Psoas muscle (tissue), 8 donors: Measurements from ENCODE around the gene MAGEB4. TPM values are rescaled to one million over a fixed set of nuclear protein-coding genes. Genes with fewer than 3 reads are reported as not detected.

Source experiments
- ATAC-seq, 4 donors: fragments of 200-7000 bp; cut with Tn5 transposase; one replicate each; pipeline ENCODE4 v1.9.1; 2020; ENCODE audit warnings: moderate library complexity in 3 of 4, mild to moderate bottlenecking in 2 of 4
- DNase-seq, 2 donors: peaks; one replicate each; pipeline ENCODE4 v3.0.0-alpha.2; 2020
- H3K27ac ChIP-seq: fragments of 200-600 bp; one replicate; pipeline ENCODE4 v1.8.0; 2022
- H3K27me3 ChIP-seq, 3 donors: fragments of 200-600 bp in 1 of 3; one replicate each; pipeline versions ENCODE4 v1.6.1 to v1.8.0; 2013 to 2022; ENCODE audit warnings: low read length in 2 of 3, mild to moderate bottlenecking in 2 of 3, moderate library complexity in 1 of 3; ENCODE audit not compliant: insufficient read depth in 3 of 3
- H3K36me3 ChIP-seq, 2 donors: fragments of 200-600 bp in 1 of 2; one replicate each; pipeline versions ENCODE4 v1.6.1 to v1.8.0; 2013 to 2022; ENCODE audit warnings: low read depth in 1 of 2, mild to moderate bottlenecking in 1 of 2, moderate library complexity in 1 of 2; ENCODE audit not compliant: insufficient read depth in 1 of 2
- H3K4me1 ChIP-seq: fragments of 200-600 bp; one replicate; pipeline ENCODE4 v1.8.0; 2022
- H3K4me3 ChIP-seq: fragments of 200-600 bp; one replicate; pipeline ENCODE4 v1.8.0; 2022; ENCODE audit warnings: mild to moderate bottlenecking
- H3K9me3 ChIP-seq: fragments of 200-600 bp; one replicate; pipeline ENCODE4 v1.8.0; 2022
- CTCF ChIP-seq: fragments of 200-600 bp; IDR thresholded peaks from one replicate; pipeline ENCODE4 v1.8.0; 2022; ENCODE audit warnings: antibody characterized with exemption
- WGBS, 3 donors: extraction: QIAGEN DNeasy Blood & Tissue Kit; methylation state at CpG; one replicate each; pipeline versions ENCODE4 v1.1.6 to v1.1.7; 2013; 5-methylcytosine and 5-hydroxymethylcytosine counted together
- intact Hi-C, 2 donors: fragments of 100-400 bp; cut with DNase I; formaldehyde crosslinking; loops; one replicate each; pipeline versions ENCODE4 v1.11.0 to v1.14.2; 2022
- polyA plus RNA-seq, 3 donors: library from polyadenylated mRNA; stranded (reverse); fragments of 200-250 nt; gene quantifications; one replicate each; pipeline ENCODE4 v1.2.3, GENCODE V29; 2013
- total RNA-seq, 4 donors: library from RNA; stranded (reverse); fragmentation: NEBNext Ultra II Directional in 2 of 4; extraction: Animal tissue kit (Norgen Biotek cat#: 25700) in 2 of 4; gene quantifications; one replicate each; pipeline versions ENCODE4 v1.2.1 to v1.2.4, GENCODE V29; 2021 to 2023
- donor health status: healthy with polysubstance abuse.
- donor health status: DM: no; HTN: no; CAD: no; lungs with moderate emphysema.
- donor health status: Bipolar disorder and iron deficiency.
- donor health status: healthy.
- donor health status: DM: yes; HTN: yes; CAD: no.
- donor health status: DM: no; HTN: no; CAD: no.
- donor health status: DM: no; HTN: no; CAD: no.
- donor health status: DM: yes; HTN: yes; CAD: no.

Gene MAGEB4
- total and polyA plus RNA-seq, 7 donors = not detected

- ATAC-seq (no peak), DNase-seq (no peak)
- Histone ChIP-seq H3K27ac (no peak within 1 kb of the TSS), H3K9me3 (no peaks in the 10 kb centered on the region), H3K4me3 (no peak within 1 kb of the TSS), H3K4me1 (no peaks in the 10 kb centered on the region), H3K27me3 (no peaks in the 10 kb centered on the region), H3K36me3 (no peaks in the 10 kb centered on the region)
- intact Hi-C loops = no loop called here
- TF ChIP-seq CTCF = no peak
- 59 to 67% (median 65%) methylated on average over 4 of the region's 4 CpGs for WGBS, 3 donors
These were observed 11.4 kb upstream of the MAGEB4 start, which contains the start of gene MAGEB3 for GRCh38 chrX:30230395-30230794. Gene MAGEB3 (plus strand): TSS chrX:30230657. CDS start chrX:30235925, 5,268 bp downstream.

GRCh38 chrX:30246769-30247489 lies 5.1 kb downstream of the MAGEB4 start, which contains the start of gene MAGEB1:
Gene MAGEB1 (plus strand): TSS chrX:30247146. CDS start chrX:30250494, 3,348 bp downstream.
- ATAC-seq (no peak), DNase-seq (no peak)
- Histone ChIP-seq H3K4me3 (no peak within 1 kb of the TSS), H3K4me1 (no peaks in the 10 kb centered on the region), H3K27me3 (no peaks in the 10 kb centered on the region), H3K9me3 (no peaks in the 10 kb centered on the region), H3K36me3 (no peaks in the 10 kb centered on the region), H3K27ac (no peak within 1 kb of the TSS)
- intact Hi-C loops = no loop called here
- WGBS, 3 donors = 81 to 93% (median 92%) methylated on average over 35 to 38 of the region's 38 CpGs
- no peak for TF ChIP-seq CTCF

- H3K27ac ChIP-seq = no peak overlapping the region
- no peak overlapping the region for H3K4me3 ChIP-seq
- no peaks in the 10 kb centered on the region for H3K36me3 ChIP-seq
- no peaks in the 10 kb centered on the region for H3K27me3 ChIP-seq
- DNase-seq (no peak), ATAC-seq (no peak)
- 63 to 84% (median 76%) methylated on average over 4 of the region's 4 CpGs for WGBS, 3 donors
- H3K4me1 ChIP-seq = no peaks in the 10 kb centered on the region
- H3K9me3 ChIP-seq = no peaks in the 10 kb centered on the region
- TF ChIP-seq CTCF = no peak
- intact Hi-C loops = no loop called here
These were observed 7.1 kb downstream of the MAGEB4 start for GRCh38 chrX:30248854-30249253.

GRCh38 chrX:30253257-30253656 lies 11.5 kb downstream of the MAGEB4 start:
- WGBS, 3 donors = 93 to 100% (median 96%) methylated on average over 1 of the region's 1 CpG
- no peak for ATAC-seq
- intact Hi-C loops = no loop called here

More at GRCh38 chrX:30253257-30253656, 11.5 kb downstream of the MAGEB4 start:
- Histone ChIP-seq H3K9me3 (no peaks in the 10 kb centered on the region), H3K27me3 (peaks cover 0 to 4% (median 0%) of the 10 kb centered on the region in 3 donors), H3K36me3 (no peaks in the 10 kb centered on the region), H3K27ac (no peak overlapping the region), H3K4me3 (no peak overlapping the region), H3K4me1 (no peaks in the 10 kb centered on the region)
- no peak for DNase-seq
- no peak for TF ChIP-seq CTCF
